Measurements from ENCODE around the gene ECM2. TPM values are rescaled to one million over a fixed set of nuclear protein-coding genes. Genes with fewer than 3 reads are reported as not detected.

Gene ECM2
- total and polyA plus RNA-seq, 3 donors from 2014 or later, result 16.7 to 26.9 (median 16.8) TPM

DNA sequence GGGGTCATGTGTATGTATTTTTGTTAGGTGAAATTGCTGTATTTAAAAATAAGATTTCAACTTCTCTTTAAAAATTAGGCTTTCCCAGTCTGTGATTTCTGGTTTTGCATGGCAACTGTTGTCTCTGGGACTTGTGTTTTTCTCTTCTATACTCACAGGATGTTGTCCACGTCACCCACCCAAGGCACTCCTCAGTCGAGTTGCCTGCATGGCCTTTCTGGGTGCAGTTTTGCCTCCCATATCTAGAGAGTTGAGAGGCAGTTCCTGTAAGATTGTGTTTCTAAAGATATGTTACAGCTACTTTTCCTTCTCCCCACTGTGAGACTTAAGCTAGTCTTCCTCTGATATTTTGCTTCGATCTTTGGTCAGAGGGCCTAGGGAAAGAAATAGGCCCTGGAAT lies 51.2 kb downstream of the ECM2 start:
- Histone ChIP-seq H3K27me3 (no peaks in the 10 kb centered on the region), H3K4me3 (no peak overlapping the region), H3K36me3 (ENCODE audit: low read depth, missing control alignments) (no peaks in the 10 kb centered on the region), H3K4me1 (peaks cover 5% of the 10 kb centered on the region), H3K27ac (no peak overlapping the region), H3K9me3 (no peaks in the 10 kb centered on the region)
- TF ChIP-seq, protein P1, sequence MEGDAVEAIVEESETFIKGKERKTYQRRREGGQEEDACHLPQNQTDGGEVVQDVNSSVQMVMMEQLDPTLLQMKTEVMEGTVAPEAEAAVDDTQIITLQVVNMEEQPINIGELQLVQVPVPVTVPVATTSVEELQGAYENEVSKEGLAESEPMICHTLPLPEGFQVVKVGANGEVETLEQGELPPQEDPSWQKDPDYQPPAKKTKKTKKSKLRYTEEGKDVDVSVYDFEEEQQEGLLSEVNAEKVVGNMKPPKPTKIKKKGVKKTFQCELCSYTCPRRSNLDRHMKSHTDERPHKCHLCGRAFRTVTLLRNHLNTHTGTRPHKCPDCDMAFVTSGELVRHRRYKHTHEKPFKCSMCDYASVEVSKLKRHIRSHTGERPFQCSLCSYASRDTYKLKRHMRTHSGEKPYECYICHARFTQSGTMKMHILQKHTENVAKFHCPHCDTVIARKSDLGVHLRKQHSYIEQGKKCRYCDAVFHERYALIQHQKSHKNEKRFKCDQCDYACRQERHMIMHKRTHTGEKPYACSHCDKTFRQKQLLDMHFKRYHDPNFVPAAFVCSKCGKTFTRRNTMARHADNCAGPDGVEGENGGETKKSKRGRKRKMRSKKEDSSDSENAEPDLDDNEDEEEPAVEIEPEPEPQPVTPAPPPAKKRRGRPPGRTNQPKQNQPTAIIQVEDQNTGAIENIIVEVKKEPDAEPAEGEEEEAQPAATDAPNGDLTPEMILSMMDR (IDR thresholded peaks at IDR 0.05), result no peak
- TF ChIP-seq POLR2A (IDR thresholded peaks at IDR 0.05), result no peak
- 84 to 85% methylated on average over 3 of the region's 3 CpGs for WGBS, 2 donors
- intact Hi-C loops (cut with DNase I; ENCODE audit: low total_unique reads), result no loop called here
- no peak for DNase-seq

DNA sequence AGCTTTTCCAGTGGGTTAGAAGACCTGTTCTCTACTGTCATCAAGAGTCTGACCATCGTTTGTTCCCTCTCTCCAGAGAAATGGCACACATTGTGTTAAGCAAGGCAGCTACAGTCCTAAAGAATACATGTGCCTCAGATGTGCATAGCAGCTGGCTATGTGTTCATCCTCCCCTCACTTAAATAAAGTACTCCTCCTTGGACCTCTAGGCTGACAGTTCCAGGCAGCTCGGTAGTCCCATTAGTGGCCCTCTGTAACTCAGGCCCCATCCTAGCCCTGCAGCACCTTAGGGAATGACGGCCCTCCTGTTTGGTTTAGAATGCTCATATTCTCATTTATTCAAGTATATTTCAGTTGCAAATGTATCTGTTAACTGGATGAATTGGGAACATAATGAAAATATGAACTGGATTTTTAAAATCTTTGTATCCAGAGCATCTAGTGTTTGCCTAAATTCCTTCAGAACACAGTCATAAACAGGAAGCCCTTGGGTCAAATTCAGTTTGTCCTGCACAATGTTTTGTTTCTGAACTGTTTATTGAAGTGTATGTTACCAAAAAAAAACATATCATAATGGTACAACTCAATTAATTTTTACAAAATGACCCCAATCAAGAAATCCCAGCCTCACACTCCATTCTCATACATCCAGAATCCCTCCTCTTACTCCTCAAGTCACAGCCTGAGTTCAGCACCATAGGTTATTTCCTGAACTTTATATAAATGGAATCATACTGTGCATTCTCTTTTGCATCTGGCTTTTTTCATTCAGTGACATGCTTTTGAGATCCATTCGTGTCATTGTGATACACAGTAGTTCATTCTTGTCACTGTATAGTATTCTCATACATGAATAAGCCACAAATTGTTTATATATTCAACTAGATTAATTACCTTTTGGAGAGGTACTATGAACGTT lies 51.9 kb downstream of the ECM2 start:
- 75 to 80% methylated on average over 5 of the region's 5 CpGs for WGBS, 2 donors
- peaks cover 5% of the 10 kb centered on the region for H3K4me1 ChIP-seq
- no peaks in the 10 kb centered on the region for H3K36me3 ChIP-seq (ENCODE audit: low read depth, missing control alignments)
- H3K27me3 ChIP-seq, result no peaks in the 10 kb centered on the region
- H3K4me3 ChIP-seq, result no peak overlapping the region
- no peak for DNase-seq
- no peaks in the 10 kb centered on the region for H3K9me3 ChIP-seq
- intact Hi-C loops (cut with DNase I; ENCODE audit: low total_unique reads), result no loop called here
- TF ChIP-seq POLR2A (IDR thresholded peaks at IDR 0.05), result no peak
- TF ChIP-seq, protein P1 (IDR thresholded peaks at IDR 0.05), result no peak
- no peak overlapping the region for H3K27ac ChIP-seq

DNA sequence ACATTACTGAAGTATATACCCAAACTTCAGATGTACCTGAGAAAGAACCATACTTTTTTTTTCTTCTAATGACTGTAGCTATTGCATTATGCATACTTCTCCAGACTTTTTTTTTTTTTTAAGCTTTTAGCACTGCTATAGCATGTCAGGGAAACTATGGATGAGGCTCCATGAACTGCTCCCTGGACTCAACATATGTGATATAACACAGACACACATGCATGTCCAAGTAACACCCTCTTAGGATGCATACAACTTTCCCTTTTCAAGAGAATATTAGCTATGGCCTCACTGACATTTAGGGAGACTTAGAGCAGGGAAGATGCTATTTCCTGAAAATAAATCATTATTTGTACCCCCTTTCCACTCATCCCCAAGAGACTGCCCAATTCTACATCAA lies 53.0 kb downstream of the ECM2 start:
- Histone ChIP-seq H3K27ac (no peak overlapping the region), H3K27me3 (no peaks in the 10 kb centered on the region), H3K4me1 (peaks cover 5% of the 10 kb centered on the region), H3K9me3 (no peaks in the 10 kb centered on the region), H3K4me3 (no peak overlapping the region), H3K36me3 (ENCODE audit: low read depth, missing control alignments) (no peaks in the 10 kb centered on the region)
- no peak for DNase-seq
- TF ChIP-seq POLR2A (IDR thresholded peaks at IDR 0.05), result no peak
- TF ChIP-seq, protein P1 (IDR thresholded peaks at IDR 0.05), result no peak
- intact Hi-C loops (cut with DNase I; ENCODE audit: low total_unique reads), result no loop called here

DNA sequence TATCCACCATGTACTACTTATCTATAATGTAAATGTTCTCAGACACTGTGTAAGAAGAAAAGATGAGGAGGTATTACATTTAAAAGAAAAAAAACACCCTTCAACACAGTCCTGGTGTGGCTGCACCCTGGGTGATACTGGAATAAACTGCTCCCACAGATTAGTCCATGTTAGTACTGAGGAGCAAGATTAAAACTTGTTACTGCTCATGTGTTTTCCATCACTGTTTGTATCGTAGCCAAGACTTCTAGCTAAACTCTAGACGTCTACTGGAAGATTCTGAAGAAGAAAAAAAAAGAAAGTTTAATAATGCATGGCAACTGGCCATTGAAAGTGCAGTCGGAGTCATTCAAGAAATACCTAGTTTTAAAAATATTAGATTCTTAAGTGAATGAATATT lies 53.5 kb downstream of the ECM2 start, which contains the start of gene ASPN:
Gene ASPN (minus strand): TSS at position 178 of the 400 bp plus-strand sequence.
- Histone ChIP-seq H3K27ac (peak within 1 kb of the TSS in 1 of 2 donors; percentile 67), H3K4me1 (peaks cover 5% of the 10 kb centered on the region), H3K27me3 (no peaks in the 10 kb centered on the region), H3K9me3 (no peaks in the 10 kb centered on the region), H3K36me3 (ENCODE audit: low read depth, missing control alignments) (no peaks in the 10 kb centered on the region), H3K4me3 (no peak within 1 kb of the TSS)
- no peak for DNase-seq
- WGBS, 2 donors, result 44 to 50% methylated on average over 3 of the region's 3 CpGs
- no peak for TF ChIP-seq POLR2A (IDR thresholded peaks at IDR 0.05)
- TF ChIP-seq, protein P1 (IDR thresholded peaks at IDR 0.05), result no peak
- intact Hi-C loops (cut with DNase I; ENCODE audit: low total_unique reads), result no loop called here

All from testis (tissue), 3 donors.